HUES6 (cell line): ENCODE data around the gene DYNC1H1.
A peak's percentile ranks its signal among the peaks of the same experiment; 100 is the strongest.

Source experiments
- H3K27ac ChIP-seq: 2 replicates; pipeline ENCODE4 v1.7.0; 2013; ENCODE audit warnings: low read depth, mild to moderate bottlenecking, low read length, inconsistent platforms
- H3K27me3 ChIP-seq: 2 replicates; pipeline ENCODE4 v1.6.1; 2013; ENCODE audit warnings: low read length; ENCODE audit not compliant: control insufficient read depth, insufficient read depth
- H3K36me3 ChIP-seq: 2 replicates; pipeline ENCODE4 v1.6.1; 2013; ENCODE audit warnings: low read length; ENCODE audit not compliant: control insufficient read depth, insufficient read depth
- H3K4me1 ChIP-seq: 2 replicates; pipeline ENCODE4 v1.6.1; 2013; ENCODE audit warnings: low read length; ENCODE audit not compliant: control insufficient read depth, insufficient read depth
- H3K4me3 ChIP-seq: 2 replicates; pipeline ENCODE4 v1.5.1; 2013; ENCODE audit warnings: low read depth, low read length
- H3K9ac ChIP-seq: one replicate; pipeline ENCODE4 v1.6.1; 2013; ENCODE audit warnings: mild to moderate bottlenecking, low read length
- H3K9me3 ChIP-seq: 2 replicates; pipeline ENCODE4 v1.6.1; 2013; ENCODE audit warnings: low read depth, low read length; ENCODE audit not compliant: control insufficient read depth, insufficient read depth

The DYNC1H1 gene

GRCh38 chr14:102085488-102085887 lies 121.1 kb downstream of the DYNC1H1 start:
- Histone ChIP-seq H3K27me3 (no peaks in the 10 kb centered on the region), H3K9me3 (no peaks in the 10 kb centered on the region), H3K4me3 (peak overlapping the region; percentile 73), H3K9ac (peak overlapping the region; percentile 78), H3K27ac (no peak overlapping the region), H3K4me1 (peaks cover 24% of the 10 kb centered on the region), H3K36me3 (peaks cover 56% of the 10 kb centered on the region)

- H3K9me3 ChIP-seq = no peaks in the 10 kb centered on the region
- H3K27me3 ChIP-seq = no peaks in the 10 kb centered on the region
- H3K36me3 ChIP-seq = peaks cover 50% of the 10 kb centered on the region
- peaks cover 24% of the 10 kb centered on the region for H3K4me1 ChIP-seq
- H3K27ac ChIP-seq = peak overlapping the region; percentile 3; the same call in 1 of the 2 replicates
- peak overlapping the region; percentile 73 for H3K4me3 ChIP-seq
- H3K9ac ChIP-seq = peak overlapping the region; percentile 78
Observed at GRCh38 chr14:102085948-102086708, 121.8 kb downstream of the DYNC1H1 start.

GRCh38 chr14:102086709-102086971 lies 122.3 kb downstream of the DYNC1H1 start:
- Histone ChIP-seq H3K27ac (peak overlapping the region; percentile 91), H3K4me3 (peak overlapping the region; percentile 73), H3K9me3 (no peaks in the 10 kb centered on the region), H3K9ac (peak overlapping the region; percentile 78), H3K4me1 (peaks cover 24% of the 10 kb centered on the region), H3K36me3 (peaks cover 44% of the 10 kb centered on the region), H3K27me3 (no peaks in the 10 kb centered on the region)

GRCh38 chr14:102086972-102087761 lies 122.8 kb downstream of the DYNC1H1 start, which contains the start of gene HSP90AA1:
HSP90AA1 (minus strand) TSS chr14:102087044; CDS start chr14:102086378, 666 bp downstream.
- H3K27me3 ChIP-seq = no peaks in the 10 kb centered on the region
- H3K36me3 ChIP-seq = peaks cover 39% of the 10 kb centered on the region
- H3K4me1 ChIP-seq = peaks cover 24% of the 10 kb centered on the region
- H3K9ac ChIP-seq = peak within 1 kb of the TSS; percentile 89
- peak within 1 kb of the TSS; percentile 97 for H3K27ac ChIP-seq
- no peaks in the 10 kb centered on the region for H3K9me3 ChIP-seq
- peak within 1 kb of the TSS; percentile 73 for H3K4me3 ChIP-seq

GRCh38 chr14:102087762-102088011 lies 123.3 kb downstream of the DYNC1H1 start:
- Histone ChIP-seq H3K4me3 (peak overlapping the region; percentile 68), H3K9ac (peak overlapping the region; percentile 89), H3K27me3 (no peaks in the 10 kb centered on the region), H3K36me3 (peaks cover 34% of the 10 kb centered on the region), H3K4me1 (peaks cover 24% of the 10 kb centered on the region), H3K9me3 (no peaks in the 10 kb centered on the region), H3K27ac (peak overlapping the region; percentile 97)

GRCh38 chr14:102088012-102088792 lies 123.8 kb downstream of the DYNC1H1 start:
- Histone ChIP-seq H3K27ac (peak overlapping the region; percentile 97; the same call in 1 of the 2 replicates), H3K4me3 (peak overlapping the region; percentile 68), H3K27me3 (no peaks in the 10 kb centered on the region), H3K9me3 (no peaks in the 10 kb centered on the region), H3K9ac (peak overlapping the region; percentile 89), H3K36me3 (peaks cover 29% of the 10 kb centered on the region), H3K4me1 (peaks cover 24% of the 10 kb centered on the region)

- peaks cover 13% of the 10 kb centered on the region for H3K36me3 ChIP-seq
- no peaks in the 10 kb centered on the region for H3K27me3 ChIP-seq
- no peak overlapping the region for H3K27ac ChIP-seq
- no peaks in the 10 kb centered on the region for H3K9me3 ChIP-seq
- H3K4me1 ChIP-seq = peaks cover 23% of the 10 kb centered on the region
- H3K4me3 ChIP-seq = no peak overlapping the region
- H3K9ac ChIP-seq = no peak overlapping the region
Observed at GRCh38 chr14:102089621-102090343, 125.4 kb downstream of the DYNC1H1 start.

- H3K27me3 ChIP-seq = no peaks in the 10 kb centered on the region
- peaks cover 4% of the 10 kb centered on the region for H3K36me3 ChIP-seq
- no peak overlapping the region for H3K4me3 ChIP-seq
- no peaks in the 10 kb centered on the region for H3K9me3 ChIP-seq
- H3K9ac ChIP-seq = no peak overlapping the region
- H3K27ac ChIP-seq = no peak overlapping the region
- peaks cover 21% of the 10 kb centered on the region for H3K4me1 ChIP-seq
Observed at GRCh38 chr14:102090713-102091112, 126.3 kb downstream of the DYNC1H1 start.

GRCh38 chr14:102092806-102093205 lies 128.4 kb downstream of the DYNC1H1 start:
- Histone ChIP-seq H3K4me3 (no peak overlapping the region), H3K36me3 (no peaks in the 10 kb centered on the region), H3K9ac (no peak overlapping the region), H3K9me3 (no peaks in the 10 kb centered on the region), H3K4me1 (peaks cover 39% of the 10 kb centered on the region), H3K27ac (no peak overlapping the region), H3K27me3 (no peaks in the 10 kb centered on the region)

- Histone ChIP-seq H3K27ac (no peak overlapping the region), H3K9ac (no peak overlapping the region), H3K36me3 (no peaks in the 10 kb centered on the region), H3K27me3 (no peaks in the 10 kb centered on the region), H3K4me3 (no peak overlapping the region), H3K4me1 (peaks cover 28% of the 10 kb centered on the region), H3K9me3 (no peaks in the 10 kb centered on the region)
Observed at GRCh38 chr14:102094101-102094500, 129.7 kb downstream of the DYNC1H1 start.
